ENCODE data around the gene UNC45B. TPM values are rescaled to one million over a fixed set of nuclear protein-coding genes. Genes with fewer than 3 reads are reported as not detected.

UNC45B gene
- total RNA-seq, 1 donor: not detected

DNA sequence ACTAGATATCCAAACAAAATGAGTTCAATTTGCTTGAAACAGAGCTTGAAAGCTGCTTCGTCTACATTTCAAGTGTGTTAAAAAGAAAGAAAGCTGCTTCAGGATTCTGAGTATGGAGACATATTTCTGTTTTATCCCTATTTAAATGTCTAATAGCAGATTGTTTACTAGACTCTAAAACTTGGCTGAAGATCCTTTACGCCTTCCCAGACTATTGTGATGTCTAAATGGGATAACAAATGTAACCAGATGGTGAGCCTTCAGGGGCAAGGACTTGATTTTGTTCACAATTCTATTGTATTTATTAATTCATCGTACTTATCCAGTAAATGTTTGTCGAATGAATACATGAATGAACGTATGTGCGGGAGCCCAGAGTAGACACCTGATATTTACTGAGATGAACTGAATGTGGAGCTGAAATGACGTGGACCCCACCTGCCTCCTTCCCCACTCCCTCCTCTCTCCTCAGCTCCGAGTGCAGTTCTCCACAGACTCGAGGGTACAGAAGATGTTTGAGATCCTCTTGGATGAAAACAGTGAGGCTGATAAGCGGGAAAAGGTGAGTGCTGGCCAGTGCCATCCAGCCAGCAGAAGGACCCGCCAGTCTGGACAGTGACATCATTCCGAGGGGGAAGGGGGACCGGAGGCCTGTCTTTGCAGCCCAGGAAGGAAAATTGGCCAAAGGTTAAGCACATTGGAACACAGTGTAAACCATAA, 5.0 kb downstream of the UNC45B start:
- no peak for DNase-seq (ENCODE audit: low read depth)
- TF ChIP-seq, protein P1, sequence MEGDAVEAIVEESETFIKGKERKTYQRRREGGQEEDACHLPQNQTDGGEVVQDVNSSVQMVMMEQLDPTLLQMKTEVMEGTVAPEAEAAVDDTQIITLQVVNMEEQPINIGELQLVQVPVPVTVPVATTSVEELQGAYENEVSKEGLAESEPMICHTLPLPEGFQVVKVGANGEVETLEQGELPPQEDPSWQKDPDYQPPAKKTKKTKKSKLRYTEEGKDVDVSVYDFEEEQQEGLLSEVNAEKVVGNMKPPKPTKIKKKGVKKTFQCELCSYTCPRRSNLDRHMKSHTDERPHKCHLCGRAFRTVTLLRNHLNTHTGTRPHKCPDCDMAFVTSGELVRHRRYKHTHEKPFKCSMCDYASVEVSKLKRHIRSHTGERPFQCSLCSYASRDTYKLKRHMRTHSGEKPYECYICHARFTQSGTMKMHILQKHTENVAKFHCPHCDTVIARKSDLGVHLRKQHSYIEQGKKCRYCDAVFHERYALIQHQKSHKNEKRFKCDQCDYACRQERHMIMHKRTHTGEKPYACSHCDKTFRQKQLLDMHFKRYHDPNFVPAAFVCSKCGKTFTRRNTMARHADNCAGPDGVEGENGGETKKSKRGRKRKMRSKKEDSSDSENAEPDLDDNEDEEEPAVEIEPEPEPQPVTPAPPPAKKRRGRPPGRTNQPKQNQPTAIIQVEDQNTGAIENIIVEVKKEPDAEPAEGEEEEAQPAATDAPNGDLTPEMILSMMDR (IDR thresholded peaks at IDR 0.05; ENCODE audit: insufficient read depth, low read length): no peak
- H3K4me3 ChIP-seq (ENCODE audit: low read depth, low read length): no peak overlapping the region

DNA sequence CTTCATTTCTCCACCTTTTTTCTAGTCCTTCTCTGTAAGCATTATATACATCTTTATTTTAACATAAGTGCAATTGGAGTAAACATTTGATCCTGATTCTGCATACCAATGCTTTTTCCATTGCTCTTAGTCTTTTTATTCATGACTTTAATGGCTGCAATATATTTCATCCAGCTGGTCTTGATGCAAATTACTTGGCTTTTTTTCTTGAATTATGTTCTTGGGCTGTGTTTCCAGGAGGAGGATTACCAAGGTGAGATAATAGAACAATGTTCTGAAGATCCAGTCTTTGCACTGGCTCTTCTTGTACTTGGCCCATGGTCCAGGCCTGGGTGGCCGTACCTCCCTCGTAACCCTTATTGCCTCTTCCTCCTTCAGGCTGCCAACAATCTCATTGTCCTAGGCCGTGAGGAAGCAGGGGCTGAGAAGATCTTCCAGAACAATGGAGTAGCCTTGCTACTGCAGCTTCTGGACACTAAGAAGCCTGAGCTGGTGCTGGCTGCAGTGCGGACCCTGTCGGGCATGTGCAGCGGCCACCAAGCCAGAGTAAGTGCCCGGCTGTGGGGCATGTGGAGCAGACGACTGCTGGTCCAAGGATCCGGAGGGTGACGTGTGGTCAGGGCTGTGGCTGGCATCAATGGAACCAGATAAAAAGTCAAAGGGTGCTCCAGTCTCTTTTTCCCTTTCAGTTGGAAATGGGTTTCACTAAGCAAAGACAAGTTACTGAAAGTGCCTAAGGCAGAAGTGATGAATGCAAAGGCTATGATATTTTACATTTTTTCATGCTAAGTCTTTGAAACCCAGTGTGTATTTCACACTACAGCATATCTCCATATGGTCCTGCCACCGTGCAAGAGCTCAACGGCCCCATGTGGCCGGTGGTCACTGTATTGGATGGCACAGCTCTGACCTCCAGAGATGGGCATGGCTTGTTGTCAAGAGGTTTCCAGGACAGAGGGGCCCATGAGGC, 6.9 kb downstream of the UNC45B start:
- H3K4me3 ChIP-seq (ENCODE audit: low read depth, low read length): no peak overlapping the region
- no peak for DNase-seq (ENCODE audit: low read depth)
- TF ChIP-seq, protein P1 (IDR thresholded peaks at IDR 0.05; ENCODE audit: insufficient read depth, low read length): no peak

DNA sequence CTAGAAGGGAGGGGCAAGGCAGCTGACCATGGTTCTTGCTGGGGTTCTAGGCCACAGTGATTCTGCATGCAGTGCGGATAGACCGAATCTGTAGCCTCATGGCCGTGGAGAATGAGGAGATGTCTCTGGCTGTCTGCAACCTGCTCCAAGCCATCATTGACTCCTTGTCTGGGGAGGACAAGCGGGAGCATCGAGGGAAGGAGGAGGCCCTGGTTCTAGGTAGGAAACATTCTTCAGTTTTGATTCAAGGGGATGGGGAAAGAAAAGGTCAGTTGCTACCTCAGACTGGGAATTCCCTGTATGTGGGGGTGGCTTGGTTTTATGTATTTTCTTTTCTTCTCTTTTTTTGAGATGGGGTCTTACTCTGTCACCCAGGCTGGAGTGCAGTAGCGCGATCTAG, 7.6 kb downstream of the UNC45B start:
- no peak overlapping the region for H3K4me3 ChIP-seq (ENCODE audit: low read depth, low read length)
- TF ChIP-seq, protein P1 (IDR thresholded peaks at IDR 0.05; ENCODE audit: insufficient read depth, low read length): no peak
- DNase-seq (ENCODE audit: low read depth): no peak

DNA sequence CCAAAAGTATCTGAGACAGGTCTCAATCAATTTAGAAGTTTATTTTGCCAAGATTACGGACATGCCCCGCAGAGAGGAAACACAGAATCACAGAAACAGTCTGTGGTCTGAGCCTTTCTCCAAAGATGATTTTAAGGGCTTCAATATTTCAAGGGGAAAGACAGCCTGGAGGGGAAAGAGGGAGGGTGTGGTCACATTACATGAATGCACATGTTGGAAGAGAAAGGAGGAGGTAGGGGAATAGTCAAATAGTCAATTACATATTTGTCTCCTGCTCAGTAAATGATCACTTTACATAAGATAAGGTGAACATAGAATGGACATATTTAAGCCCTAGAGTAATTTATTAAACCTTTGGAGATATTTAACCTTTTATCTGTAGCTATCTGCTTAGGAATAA, 12.3 kb downstream of the UNC45B start:
- no peak overlapping the region for H3K4me3 ChIP-seq (ENCODE audit: low read depth, low read length)
- no peak for DNase-seq (ENCODE audit: low read depth)
- TF ChIP-seq, protein P1 (IDR thresholded peaks at IDR 0.05; ENCODE audit: insufficient read depth, low read length): no peak

DNA sequence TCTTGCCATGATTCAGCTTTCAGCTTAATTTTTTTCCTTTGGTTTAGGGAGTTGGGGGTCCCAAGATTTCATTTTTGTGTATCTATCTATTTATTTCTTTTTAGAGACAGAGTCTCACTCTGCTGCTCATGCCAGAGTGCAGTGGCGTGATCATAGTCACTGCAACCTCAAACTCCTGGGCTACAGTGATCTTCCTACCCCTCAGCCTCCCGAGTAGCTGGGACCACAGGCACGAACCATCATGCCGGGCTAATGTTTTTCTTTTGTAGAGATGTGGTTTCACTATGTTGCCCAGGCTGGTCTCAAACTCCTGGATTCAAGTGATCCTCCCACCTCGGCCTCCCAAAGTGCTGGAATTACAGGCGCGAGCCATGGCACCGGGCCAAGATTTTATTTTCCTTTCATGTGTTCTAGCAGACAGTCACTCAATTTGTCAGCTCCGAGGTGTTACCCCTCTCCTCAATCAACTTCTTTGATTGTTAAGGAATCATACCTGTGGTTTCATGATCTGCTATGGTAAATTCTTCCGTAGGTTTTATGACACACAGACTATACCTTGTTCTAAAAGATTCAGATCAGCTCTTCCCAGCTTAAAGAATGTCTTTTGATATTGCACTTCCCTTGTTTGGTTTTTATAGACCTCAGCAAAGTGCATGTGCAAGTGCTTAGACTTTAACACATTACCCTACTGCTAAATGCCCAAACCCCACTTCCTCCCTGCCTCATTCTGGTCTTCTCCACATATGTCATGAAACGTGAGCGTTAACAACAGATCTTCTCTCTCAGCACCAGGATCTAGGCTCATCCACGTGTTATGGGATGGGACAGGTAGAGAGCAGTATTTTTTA, 13.0 kb downstream of the UNC45B start:
- TF ChIP-seq, protein P1 (IDR thresholded peaks at IDR 0.05; ENCODE audit: insufficient read depth, low read length): no peak
- no peak overlapping the region for H3K4me3 ChIP-seq (ENCODE audit: low read depth, low read length)
- DNase-seq (ENCODE audit: low read depth): no peak

DNA sequence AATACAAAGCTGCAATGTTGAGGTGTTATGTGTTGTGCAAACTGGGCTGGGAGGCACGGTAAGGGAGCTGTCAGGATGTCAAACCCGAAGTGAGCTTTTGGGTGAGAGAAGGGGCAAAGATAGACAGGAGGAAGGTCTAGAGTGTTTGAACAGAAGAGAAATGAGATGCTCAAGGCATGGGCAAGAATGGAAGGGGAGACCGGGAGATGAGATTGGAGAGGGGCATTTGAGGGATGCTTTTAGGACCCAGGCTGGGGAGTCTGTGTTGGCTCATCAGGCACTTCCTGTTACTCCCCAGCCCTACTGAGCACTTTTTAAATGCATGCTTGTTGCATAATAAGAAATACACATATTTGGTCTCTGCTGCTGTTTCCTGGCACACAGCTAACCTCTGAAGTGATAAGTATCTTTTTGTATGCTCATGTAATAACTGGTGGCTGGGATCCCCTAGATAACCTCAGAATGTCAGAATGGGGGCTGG, 13.7 kb downstream of the UNC45B start:
- H3K4me3 ChIP-seq (ENCODE audit: low read depth, low read length): no peak overlapping the region
- TF ChIP-seq, protein P1 (IDR thresholded peaks at IDR 0.05; ENCODE audit: insufficient read depth, low read length): no peak
- DNase-seq (ENCODE audit: low read depth): no peak
